GM23248 (cell line): Measurements from ENCODE around the gene SNRNP40.

Experiments
- EZH2 ChIP-seq: fragments of 200-600 bp; sonication (generic); IDR thresholded peaks from 2 replicates; pipeline ENCODE4 v1.6.1; 2018; ENCODE audit warnings: antibody characterized with exemption, mild to moderate bottlenecking; ENCODE audit not compliant: insufficient read depth, poor library complexity, severe bottlenecking
- EZH2phosphoT487 ChIP-seq: fragments of 200-600 bp; sonication (generic); IDR thresholded peaks from 2 replicates; pipeline ENCODE4 v1.6.1; 2018; ENCODE audit warnings: antibody characterized with exemption, moderate library complexity, mild to moderate bottlenecking, low read depth; ENCODE audit not compliant: insufficient read depth

- TF ChIP-seq EZH2 (no peak), EZH2phosphoT487 (no peak)
Observed at GRCh38 chr1:31234870-31235269, 61.7 kb downstream of the SNRNP40 start.
